ENCODE results near the gene CYTH2. TPM values are rescaled to one million over a fixed set of nuclear protein-coding genes. Genes with fewer than 3 reads are reported as not detected.

Gene CYTH2
- total and polyA plus RNA-seq, 12 donors = 26.3 to 93.5 (median 52.8) TPM

DNA sequence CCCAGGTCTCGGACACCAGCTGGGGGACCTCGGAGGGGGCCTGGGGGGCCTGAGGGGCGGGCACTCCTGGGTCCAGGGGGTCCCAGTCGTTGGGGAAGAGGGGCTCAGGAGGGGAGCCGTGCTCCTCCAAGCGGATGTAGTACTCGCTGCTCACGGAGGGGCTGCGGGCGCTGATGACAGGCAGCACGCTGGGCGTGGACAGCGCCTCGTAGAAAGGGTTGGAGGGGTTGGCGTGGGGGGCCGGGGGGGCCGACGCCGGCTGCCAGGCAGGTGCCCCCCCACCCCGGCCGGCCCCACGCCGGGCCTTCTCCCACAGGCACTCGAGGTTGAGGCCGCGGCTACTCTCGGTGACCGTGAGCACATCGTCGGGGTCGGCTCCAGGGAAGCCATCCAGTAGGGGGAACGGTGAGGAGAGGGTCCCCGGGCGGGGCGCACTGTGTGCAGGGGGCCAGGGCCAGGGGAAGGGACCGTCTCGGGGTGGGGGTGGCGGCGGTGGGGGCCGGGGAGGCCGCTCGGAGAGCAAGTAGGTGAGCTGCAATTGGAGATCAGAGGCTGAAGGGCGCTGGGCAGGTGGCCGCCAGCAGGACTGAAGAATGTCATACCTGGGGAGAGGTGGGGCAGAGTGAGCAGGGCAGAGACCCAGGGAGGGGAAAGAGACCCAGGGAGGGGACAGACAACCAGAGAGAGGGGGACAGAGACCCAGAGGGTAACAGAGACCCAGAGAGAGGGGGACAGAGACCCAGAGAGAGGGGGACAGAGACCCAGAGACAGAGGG lies 30.3 kb downstream of the CYTH2 start:
- Histone ChIP-seq H3K4me3 (no peak overlapping the region), H3K27me3 (no peaks in the 10 kb centered on the region), H3K36me3 (replicated peaks in 1 of 2) (no peaks in the 10 kb centered on the region), H3K4me1 (replicated peaks in 1 of 2) (peaks cover 6 to 8% of the 10 kb centered on the region in 2 donors), H3K27ac (no peak overlapping the region), H3K9me3 (replicated peaks in 1 of 3) (no peaks in the 10 kb centered on the region)
- no peak for DNase-seq
- TF ChIP-seq CTCF (IDR thresholded peaks at IDR 0.05) (no peak), POLR2A (IDR thresholded peaks at IDR 0.05) (no peak)
- intact Hi-C loops (cut with DNase I) = no loop called here
- 43 to 82% (median 61%) methylated on average over 8 to 40 of the region's 44 CpGs for WGBS, 4 donors

GRCh38 chr19:48500830-48501493 lies 31.8 kb downstream of the CYTH2 start:
- H3K27me3 ChIP-seq = no peaks in the 10 kb centered on the region
- peak overlapping the region in 1 of 5 donors; percentile 36 for H3K27ac ChIP-seq
- DNase-seq = no peak
- H3K4me1 ChIP-seq (replicated peaks in 1 of 2) = peaks cover 3 to 5% of the 10 kb centered on the region in 2 donors
- no peaks in the 10 kb centered on the region for H3K9me3 ChIP-seq (replicated peaks in 1 of 3)
- TF ChIP-seq CTCF (IDR thresholded peaks at IDR 0.05) = no peak
- intact Hi-C loops (cut with DNase I) = no loop called here
- 43 to 72% (median 58%) methylated on average over 1 to 32 of the region's 32 CpGs for WGBS, 4 donors
- H3K36me3 ChIP-seq (replicated peaks in 1 of 2) = no peaks in the 10 kb centered on the region
- peak overlapping the region in 1 of 4 donors; percentile 30 for H3K4me3 ChIP-seq

DNA sequence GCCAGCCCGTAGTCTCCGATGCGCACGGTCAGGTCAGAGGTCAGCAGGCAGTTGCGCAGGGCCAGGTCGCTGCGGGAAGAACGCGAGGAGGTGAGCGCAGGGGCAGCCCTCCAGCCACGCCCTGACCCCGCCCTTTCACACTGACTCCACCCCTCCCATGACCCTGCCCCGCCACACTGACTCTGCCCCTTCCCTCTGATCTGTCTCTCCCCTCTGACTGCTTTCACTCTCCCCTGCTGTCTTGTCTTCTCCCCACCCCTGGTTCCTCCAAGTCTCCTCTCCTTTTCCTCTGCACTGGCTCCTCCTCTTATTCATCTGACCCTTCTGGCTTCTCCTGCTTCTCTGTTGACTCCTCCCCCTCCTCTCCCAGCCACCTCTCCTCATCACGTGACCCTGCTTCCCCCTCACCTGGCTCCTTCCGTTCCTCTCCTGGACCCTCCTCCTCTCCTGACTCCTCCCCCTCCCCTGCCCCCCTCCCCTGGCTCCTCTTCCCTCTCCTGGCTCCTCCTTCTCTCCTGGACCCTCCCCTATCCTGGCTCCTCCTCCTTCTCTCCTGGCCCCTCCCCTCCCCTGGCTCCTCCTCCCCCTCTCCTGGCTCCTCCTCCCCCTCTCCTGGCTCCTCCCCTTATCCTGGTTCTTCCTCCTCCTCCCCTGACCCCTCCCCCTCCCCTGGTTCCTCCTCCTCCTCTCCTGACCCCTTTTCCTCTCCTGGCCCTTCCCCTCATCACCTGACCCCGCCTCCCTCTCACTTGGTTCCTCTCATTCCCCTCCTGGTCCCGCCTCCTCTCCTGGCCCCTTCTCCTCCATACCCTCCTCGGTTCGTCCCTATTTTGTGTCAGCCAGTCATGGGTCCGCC lies 32.6 kb downstream of the CYTH2 start:
- Histone ChIP-seq H3K27me3 (no peaks in the 10 kb centered on the region), H3K9me3 (replicated peaks in 1 of 3) (no peaks in the 10 kb centered on the region), H3K4me1 (replicated peaks in 1 of 2) (peaks cover 3 to 5% of the 10 kb centered on the region in 2 donors), H3K27ac (peak overlapping the region in 1 of 5 donors; percentile 36), H3K36me3 (replicated peaks in 1 of 2) (no peaks in the 10 kb centered on the region), H3K4me3 (peak overlapping the region in 1 of 4 donors; percentile 30)
- WGBS, 4 donors = 4 to 13% (median 9%) methylated on average over 8 to 20 of the region's 20 CpGs
- intact Hi-C loops (cut with DNase I) = no loop called here
- DNase-seq = peak; percentile 79 to 95 (median 85)
- TF ChIP-seq POLR2A (IDR thresholded peaks at IDR 0.05) (no peak), CTCF (IDR thresholded peaks at IDR 0.05) (no peak)
